ENCODE data around the gene DSC3. TPM values are rescaled to one million over a fixed set of nuclear protein-coding genes. Genes with fewer than 3 reads are reported as not detected.

DSC3 gene
- total RNA-seq, 2 experiments from 2014 or later, result not detected

DNA sequence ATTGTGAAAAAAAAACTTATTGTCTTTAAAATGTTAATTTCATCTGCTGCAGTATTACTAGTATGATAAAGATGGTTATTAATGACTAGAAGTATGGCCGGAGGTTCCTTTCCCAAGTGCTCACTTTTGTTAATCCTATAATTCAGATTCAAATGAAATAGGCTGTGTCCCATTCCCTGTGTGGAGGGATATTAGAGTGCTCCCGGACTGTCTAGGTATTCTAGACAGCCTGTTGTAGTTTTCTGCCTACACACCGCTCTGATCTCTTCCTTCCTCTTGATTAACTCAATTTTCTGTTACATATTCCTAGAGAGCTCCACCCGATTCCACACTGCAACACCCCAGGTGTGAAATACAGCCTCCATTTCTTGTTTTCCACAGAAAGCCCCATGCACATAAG lies 15.4 kb upstream of the DSC3 start:
- Histone ChIP-seq H3K9me2 (ENCODE audit: insufficient read depth, low read length) (no peaks in the 10 kb centered on the region), H3K4me1 (ENCODE audit: insufficient read depth, low read length, poor library complexity, severe bottlenecking) (no peaks in the 10 kb centered on the region), H3K36me3 (ENCODE audit: insufficient read depth, low read length) (no peaks in the 10 kb centered on the region), H4K20me1 (ENCODE audit: insufficient read depth, low read length) (no peaks in the 10 kb centered on the region), H3K4me2 (ENCODE audit: low read length) (no peak overlapping the region), H3K4me3 (ENCODE audit: low read depth, low read length, poor library complexity, severe bottlenecking) (no peak overlapping the region), H3K79me2 (ENCODE audit: insufficient read depth, low read depth, low read length) (no peaks in the 10 kb centered on the region), H2AFZ (ENCODE audit: low read length) (no peak overlapping the region), H3K27ac (ENCODE audit: low read depth, low read length, poor library complexity, severe bottlenecking) (no peak overlapping the region), H3K9me3 (ENCODE audit: low read length) (no peaks in the 10 kb centered on the region)
- no peak for DNase-seq (ENCODE audit: low spot score)
- ChIA-PET POLR2A (no interaction called here), CTCF (ENCODE audit: unreplicated experiment) (no interaction called here)
- TF ChIP-seq, protein P1, sequence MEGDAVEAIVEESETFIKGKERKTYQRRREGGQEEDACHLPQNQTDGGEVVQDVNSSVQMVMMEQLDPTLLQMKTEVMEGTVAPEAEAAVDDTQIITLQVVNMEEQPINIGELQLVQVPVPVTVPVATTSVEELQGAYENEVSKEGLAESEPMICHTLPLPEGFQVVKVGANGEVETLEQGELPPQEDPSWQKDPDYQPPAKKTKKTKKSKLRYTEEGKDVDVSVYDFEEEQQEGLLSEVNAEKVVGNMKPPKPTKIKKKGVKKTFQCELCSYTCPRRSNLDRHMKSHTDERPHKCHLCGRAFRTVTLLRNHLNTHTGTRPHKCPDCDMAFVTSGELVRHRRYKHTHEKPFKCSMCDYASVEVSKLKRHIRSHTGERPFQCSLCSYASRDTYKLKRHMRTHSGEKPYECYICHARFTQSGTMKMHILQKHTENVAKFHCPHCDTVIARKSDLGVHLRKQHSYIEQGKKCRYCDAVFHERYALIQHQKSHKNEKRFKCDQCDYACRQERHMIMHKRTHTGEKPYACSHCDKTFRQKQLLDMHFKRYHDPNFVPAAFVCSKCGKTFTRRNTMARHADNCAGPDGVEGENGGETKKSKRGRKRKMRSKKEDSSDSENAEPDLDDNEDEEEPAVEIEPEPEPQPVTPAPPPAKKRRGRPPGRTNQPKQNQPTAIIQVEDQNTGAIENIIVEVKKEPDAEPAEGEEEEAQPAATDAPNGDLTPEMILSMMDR (conservative IDR thresholded peaks at IDR 0.05; ENCODE audit: low read length), result no peak
- TF ChIP-seq EZH2phosphoT487 (IDR thresholded peaks at IDR 0.05; ENCODE audit: borderline replicate concordance, low read depth, low read length), result no peak
- BruUV-seq (replicated peaks), result no TSS peak
- intact Hi-C loops (cut with micrococcal nuclease; ENCODE audit: unreplicated experiment), result no loop called here

DNA sequence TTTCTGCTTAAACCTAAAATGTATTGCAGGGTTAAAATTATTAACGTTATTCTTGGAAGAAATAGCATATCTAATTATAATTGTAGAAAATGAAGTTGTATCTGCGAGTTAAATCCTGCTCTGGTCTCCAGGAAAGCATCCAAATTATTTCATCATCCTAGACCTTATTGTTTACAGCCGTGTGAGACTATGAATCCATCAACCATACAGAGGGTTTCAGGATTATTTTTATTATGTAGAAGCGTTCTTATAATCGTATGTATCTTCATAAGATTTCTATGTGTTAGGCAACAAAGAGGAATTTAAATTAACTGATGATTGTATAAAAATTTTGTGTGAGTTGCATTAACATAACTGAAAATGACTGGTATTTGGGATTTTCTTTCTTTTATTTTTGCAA lies 14.5 kb upstream of the DSC3 start:
- no TSS peak for BruUV-seq (replicated peaks)
- ChIA-PET POLR2A (no interaction called here), CTCF (ENCODE audit: unreplicated experiment) (no interaction called here)
- H3K4me2 ChIP-seq (ENCODE audit: low read length), result no peak overlapping the region
- H3K27ac ChIP-seq (ENCODE audit: low read depth, low read length, poor library complexity, severe bottlenecking), result no peak overlapping the region
- no peaks in the 10 kb centered on the region for H3K9me2 ChIP-seq (ENCODE audit: insufficient read depth, low read length)
- TF ChIP-seq EZH2phosphoT487 (IDR thresholded peaks at IDR 0.05; ENCODE audit: borderline replicate concordance, low read depth, low read length), result no peak
- TF ChIP-seq, protein P1 (conservative IDR thresholded peaks at IDR 0.05; ENCODE audit: low read length), result no peak
- H3K79me2 ChIP-seq (ENCODE audit: insufficient read depth, low read depth, low read length), result no peaks in the 10 kb centered on the region
- H2AFZ ChIP-seq (ENCODE audit: low read length), result no peak overlapping the region
- no peaks in the 10 kb centered on the region for H3K4me1 ChIP-seq (ENCODE audit: insufficient read depth, low read length, poor library complexity, severe bottlenecking)
- no peak overlapping the region for H3K4me3 ChIP-seq (ENCODE audit: low read depth, low read length, poor library complexity, severe bottlenecking)
- no peaks in the 10 kb centered on the region for H3K36me3 ChIP-seq (ENCODE audit: insufficient read depth, low read length)
- no peaks in the 10 kb centered on the region for H4K20me1 ChIP-seq (ENCODE audit: insufficient read depth, low read length)
- DNase-seq (ENCODE audit: low spot score), result no peak
- H3K9me3 ChIP-seq (ENCODE audit: low read length), result no peaks in the 10 kb centered on the region
- intact Hi-C loops (cut with micrococcal nuclease; ENCODE audit: unreplicated experiment), result no loop called here

DNA sequence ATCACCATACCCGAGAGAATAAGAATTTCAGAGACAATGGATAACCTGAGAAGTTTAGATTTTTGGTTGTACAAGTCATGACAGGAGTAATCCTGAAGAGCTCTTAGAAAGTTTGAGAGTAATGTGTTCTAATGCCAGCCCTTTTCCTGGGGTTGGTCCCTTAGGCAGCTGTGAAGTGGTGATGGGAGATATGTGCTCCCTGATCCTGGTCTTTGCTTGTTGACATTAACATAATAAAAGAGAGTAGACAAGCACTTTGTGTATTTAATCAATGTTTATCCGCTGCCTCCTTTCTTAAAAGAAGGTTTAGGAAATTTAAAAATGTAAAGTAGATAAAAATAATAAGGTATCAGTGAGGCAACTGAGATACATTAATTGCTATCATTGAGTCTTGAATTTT lies 13.8 kb upstream of the DSC3 start:
- Histone ChIP-seq H3K4me2 (ENCODE audit: low read length) (no peak overlapping the region), H3K4me1 (ENCODE audit: insufficient read depth, low read length, poor library complexity, severe bottlenecking) (no peaks in the 10 kb centered on the region), H3K27ac (ENCODE audit: low read depth, low read length, poor library complexity, severe bottlenecking) (no peak overlapping the region), H3K79me2 (ENCODE audit: insufficient read depth, low read depth, low read length) (no peaks in the 10 kb centered on the region), H2AFZ (ENCODE audit: low read length) (no peak overlapping the region), H3K4me3 (ENCODE audit: low read depth, low read length, poor library complexity, severe bottlenecking) (no peak overlapping the region), H3K9me3 (ENCODE audit: low read length) (no peaks in the 10 kb centered on the region), H4K20me1 (ENCODE audit: insufficient read depth, low read length) (no peaks in the 10 kb centered on the region), H3K9me2 (ENCODE audit: insufficient read depth, low read length) (no peaks in the 10 kb centered on the region), H3K36me3 (ENCODE audit: insufficient read depth, low read length) (no peaks in the 10 kb centered on the region)
- BruUV-seq (replicated peaks), result no TSS peak
- ChIA-PET POLR2A (no interaction called here), CTCF (ENCODE audit: unreplicated experiment) (no interaction called here)
- no peak for DNase-seq (ENCODE audit: low spot score)
- TF ChIP-seq, protein P1 (conservative IDR thresholded peaks at IDR 0.05; ENCODE audit: low read length), result no peak
- intact Hi-C loops (cut with micrococcal nuclease; ENCODE audit: unreplicated experiment), result no loop called here

Measured in OCI-LY7 (cell line).